GM18909 (cell line): ENCODE data around the gene GRB7.
"Not testable (repeated sequence)": the region's sequence is repeated elsewhere in the genome, so short reads cannot be mapped to it uniquely, and the experiment has no call there.

Experiments
- ATAC-seq: cut with Tn5 transposase; IDR thresholded peaks from one replicate; pipeline ENCODE4 v1.9.1; 2021; ENCODE audit warnings: mild to moderate bottlenecking; ENCODE audit not compliant: unreplicated experiment, poor library complexity

Gene GRB7

GRCh38 chr17:39709319-39709997, 28.3 kb upstream of the GRB7 start:
- no peak for ATAC-seq

GRCh38 chr17:39709998-39710964, 27.5 kb upstream of the GRB7 start:
- no peak for ATAC-seq

DNA sequence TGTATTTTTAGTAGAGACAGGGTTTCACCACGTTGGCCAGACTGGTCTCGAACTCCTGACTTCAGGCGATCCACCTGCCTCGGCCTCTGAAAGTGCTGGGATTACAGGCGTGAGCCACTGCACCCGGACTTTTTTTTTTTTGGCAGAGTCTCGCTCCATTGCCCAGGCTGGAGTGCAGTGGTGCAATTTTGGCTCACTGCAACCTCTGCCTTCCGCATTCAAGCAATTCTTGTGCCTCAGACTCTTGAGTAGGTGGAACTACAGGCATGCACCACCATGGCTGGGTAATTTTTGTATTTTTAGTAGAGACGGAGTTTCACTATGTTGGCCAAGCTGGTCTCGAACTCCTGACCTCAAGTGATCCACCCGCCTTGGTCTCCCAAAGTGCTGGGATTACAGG, 26.7 kb upstream of the GRB7 start:
- not testable (repeated sequence) for ATAC-seq

DNA sequence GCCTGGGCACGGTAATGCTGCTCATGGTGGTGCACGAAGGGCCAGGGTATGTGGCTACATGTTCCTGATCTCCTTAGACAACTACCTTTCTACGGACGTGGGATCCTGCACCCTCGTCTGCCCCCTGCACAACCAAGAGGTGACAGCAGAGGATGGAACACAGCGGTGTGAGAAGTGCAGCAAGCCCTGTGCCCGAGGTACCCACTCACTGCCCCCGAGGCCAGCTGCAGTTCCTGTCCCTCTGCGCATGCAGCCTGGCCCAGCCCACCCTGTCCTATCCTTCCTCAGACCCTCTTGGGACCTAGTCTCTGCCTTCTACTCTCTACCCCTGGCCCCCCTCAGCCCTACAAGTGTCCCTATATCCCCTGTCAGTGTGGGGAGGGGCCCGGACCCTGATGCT, 25.9 kb upstream of the GRB7 start:
- ATAC-seq, result no peak

DNA sequence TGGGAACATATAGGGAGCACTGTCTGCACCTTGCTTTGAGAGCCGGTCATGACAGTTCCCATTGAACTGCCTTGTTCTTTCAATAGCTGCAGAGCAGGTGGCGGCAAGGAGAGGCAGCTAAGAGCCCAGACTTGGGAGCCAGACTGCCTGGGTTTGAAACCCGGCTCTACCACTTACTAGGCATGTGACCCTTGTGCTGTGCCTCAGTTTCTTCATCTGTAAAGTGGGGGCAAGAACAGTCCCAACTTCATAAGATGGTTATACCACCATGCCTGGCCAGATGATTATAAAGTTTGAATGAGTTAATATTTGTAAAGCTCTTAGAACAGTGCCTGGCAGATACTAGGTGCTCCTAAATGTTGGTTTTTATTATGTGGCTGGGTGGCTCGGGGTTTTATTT, 23.5 kb upstream of the GRB7 start:
- no peak for ATAC-seq

DNA sequence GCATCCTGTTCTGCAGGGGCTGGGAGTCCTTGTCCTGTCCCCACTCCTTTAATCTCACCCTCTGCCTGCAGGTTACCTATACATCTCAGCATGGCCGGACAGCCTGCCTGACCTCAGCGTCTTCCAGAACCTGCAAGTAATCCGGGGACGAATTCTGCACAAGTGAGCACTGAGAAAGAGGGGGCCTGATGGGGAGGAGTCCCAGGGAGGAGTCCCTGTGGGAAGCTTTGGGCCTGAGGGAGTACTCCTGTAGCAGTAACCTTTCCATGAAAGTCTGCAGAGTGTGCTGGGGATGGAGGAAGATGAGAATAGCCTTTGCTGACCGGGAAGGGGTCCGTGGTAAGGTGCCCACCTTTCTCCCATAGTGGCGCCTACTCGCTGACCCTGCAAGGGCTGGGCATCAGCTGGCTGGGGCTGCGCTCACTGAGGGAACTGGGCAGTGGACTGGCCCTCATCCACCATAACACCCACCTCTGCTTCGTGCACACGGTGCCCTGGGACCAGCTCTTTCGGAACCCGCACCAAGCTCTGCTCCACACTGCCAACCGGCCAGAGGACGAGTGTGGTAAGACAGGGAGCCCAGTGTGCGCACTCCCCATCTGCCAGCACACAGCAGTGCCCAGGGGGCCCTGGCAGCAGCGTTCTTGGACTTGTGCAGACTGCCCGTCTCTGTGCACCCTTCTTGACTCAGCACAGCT, 22.2 kb upstream of the GRB7 start:
- ATAC-seq, result no peak

DNA sequence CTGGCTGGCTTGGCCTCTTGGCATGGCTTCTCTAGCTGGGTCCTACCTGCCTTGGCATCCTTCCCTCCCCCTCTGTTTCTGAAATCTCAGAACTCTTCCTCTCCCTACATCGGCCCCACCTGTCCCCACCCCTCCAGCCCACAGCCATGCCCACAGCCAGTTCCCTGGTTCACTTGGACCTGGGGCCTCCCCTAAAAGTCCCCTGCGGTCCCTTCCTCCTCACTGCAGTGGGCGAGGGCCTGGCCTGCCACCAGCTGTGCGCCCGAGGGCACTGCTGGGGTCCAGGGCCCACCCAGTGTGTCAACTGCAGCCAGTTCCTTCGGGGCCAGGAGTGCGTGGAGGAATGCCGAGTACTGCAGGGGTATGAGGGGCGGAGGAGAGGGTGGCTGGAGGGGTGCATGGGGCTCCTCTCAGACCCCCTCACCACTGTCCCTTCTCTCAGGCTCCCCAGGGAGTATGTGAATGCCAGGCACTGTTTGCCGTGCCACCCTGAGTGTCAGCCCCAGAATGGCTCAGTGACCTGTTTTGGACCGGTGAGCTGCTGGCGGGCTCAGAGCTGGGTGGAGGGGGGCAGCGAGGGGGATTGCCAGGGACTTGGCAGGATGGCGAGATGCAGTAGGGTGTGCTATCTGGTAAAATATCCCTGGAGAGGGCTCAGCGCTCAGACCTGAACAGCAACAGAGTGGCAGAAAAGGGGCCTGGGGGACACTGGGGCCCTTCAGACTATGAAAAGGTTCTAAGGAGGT, 21.5 kb upstream of the GRB7 start:
- ATAC-seq, result no peak

DNA sequence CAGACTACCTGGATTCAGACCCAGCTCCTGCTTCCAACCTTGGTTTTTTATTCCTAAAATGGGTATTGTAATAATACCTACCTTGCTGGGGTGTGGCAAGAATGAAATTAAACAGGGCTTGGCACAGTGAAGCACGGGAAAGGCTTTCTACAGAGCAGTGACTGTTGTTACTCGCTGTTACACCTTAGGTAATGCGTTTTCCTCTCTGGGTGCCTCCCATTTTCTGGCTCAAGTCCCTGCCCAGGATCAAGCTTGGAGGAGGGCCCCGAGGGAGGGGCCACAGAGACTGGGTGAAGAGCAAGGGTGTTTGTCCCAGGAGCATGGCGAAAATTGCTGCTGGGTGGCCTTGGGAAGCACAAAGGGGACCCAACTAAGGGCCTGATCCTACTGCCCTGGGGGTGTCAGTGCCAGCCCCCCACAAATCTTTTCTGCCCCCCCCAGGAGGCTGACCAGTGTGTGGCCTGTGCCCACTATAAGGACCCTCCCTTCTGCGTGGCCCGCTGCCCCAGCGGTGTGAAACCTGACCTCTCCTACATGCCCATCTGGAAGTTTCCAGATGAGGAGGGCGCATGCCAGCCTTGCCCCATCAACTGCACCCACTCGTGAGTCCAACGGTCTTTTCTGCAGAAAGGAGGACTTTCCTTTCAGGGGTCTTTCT, 20.7 kb upstream of the GRB7 start:
- no peak for ATAC-seq

DNA sequence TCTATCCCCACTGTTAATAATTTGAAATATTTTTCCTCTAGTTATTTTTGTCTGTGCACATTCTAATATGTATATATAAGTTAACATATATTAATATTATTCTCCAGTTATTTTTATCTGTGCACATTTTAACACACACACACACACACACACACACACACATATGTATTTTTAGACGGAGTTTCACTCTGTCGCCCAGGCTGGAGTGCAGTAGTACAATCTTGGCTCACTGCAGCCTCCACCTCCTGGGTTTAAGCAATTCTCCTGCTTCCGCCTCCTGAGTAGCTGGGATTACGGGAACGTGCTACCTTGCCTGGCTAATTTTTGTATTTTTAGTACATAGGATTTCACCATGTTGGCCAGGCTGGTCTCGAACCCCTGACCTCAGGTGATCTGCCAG, 20.1 kb upstream of the GRB7 start:
- ATAC-seq, result no peak

GRCh38 chr17:39719563-39720355, 18.0 kb upstream of the GRB7 start:
- ATAC-seq, result no peak

DNA sequence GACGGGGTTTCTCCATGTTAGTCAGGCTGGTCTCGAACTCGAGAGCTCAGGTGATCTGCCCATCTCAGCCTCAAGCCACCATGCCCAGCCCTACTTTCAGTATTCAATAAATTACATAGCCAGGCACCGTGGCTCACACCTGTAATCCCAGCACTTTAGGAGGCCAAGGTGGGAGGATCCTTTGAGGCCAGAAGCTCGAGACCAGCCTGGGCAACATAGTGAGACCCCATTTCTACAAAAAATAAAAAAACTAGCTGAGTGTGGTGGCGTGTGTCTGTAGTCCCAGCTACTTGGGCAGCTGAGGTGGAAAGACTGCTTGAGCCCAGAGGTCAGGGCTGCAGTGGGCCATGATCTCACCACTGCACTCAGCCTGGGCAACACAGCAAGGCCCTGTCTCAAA, 15.6 kb upstream of the GRB7 start:
- ATAC-seq, result no peak

DNA sequence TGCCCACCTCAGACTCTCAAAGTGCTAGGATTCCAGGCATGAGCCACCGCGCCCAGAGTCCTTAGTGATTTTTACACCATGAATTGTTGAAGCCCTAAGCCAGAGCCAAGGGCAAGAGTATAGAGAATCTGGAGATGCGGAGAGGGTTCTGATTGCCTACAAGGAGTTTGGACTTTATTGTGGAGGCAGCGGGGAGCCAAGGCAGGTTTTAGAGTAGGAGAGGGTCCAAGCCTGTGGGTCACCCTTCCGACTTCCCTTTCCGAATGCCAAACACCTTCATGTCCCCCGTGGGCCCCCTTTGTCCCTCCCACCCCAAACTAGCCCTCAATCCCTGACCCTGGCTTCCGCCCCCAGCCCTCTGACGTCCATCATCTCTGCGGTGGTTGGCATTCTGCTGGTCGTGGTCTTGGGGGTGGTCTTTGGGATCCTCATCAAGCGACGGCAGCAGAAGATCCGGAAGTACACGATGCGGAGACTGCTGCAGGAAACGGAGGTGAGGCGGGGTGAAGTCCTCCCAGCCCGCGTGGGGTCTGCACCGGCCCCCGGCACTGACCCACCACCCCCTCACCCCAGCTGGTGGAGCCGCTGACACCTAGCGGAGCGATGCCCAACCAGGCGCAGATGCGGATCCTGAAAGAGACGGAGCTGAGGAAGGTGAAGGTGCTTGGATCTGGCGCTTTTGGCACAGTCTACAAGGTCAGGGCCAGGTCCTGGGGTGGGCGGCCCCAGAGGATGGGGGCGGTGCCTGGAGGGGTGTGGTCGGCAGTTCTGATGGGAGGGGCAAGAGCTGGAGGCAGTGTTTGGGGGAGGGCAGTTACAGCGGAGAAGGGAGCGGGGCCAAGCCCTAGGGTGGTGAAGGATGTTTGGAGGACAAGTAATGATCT, 14.5 kb upstream of the GRB7 start:
- no peak for ATAC-seq

GRCh38 chr17:39724731-39725130, 13.0 kb upstream of the GRB7 start:
- ATAC-seq, result no peak

- not testable (repeated sequence) for ATAC-seq
Observed at GRCh38 chr17:39725923-39726322, 11.8 kb upstream of the GRB7 start.

DNA sequence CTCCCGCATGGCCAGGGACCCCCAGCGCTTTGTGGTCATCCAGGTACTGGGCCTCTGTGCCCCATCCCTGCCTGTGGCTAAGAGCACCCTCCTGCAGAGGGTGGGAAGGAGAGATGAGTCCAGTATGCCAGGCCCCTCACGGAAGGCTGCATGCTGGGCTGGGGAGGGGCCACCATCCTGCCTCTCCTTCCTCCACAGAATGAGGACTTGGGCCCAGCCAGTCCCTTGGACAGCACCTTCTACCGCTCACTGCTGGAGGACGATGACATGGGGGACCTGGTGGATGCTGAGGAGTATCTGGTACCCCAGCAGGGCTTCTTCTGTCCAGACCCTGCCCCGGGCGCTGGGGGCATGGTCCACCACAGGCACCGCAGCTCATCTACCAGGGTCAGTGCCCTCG, 11.1 kb upstream of the GRB7 start:
- ATAC-seq, result no peak

GRCh38 chr17:39727556-39727955, 10.2 kb upstream of the GRB7 start:
- ATAC-seq, result no peak

GRCh38 chr17:39729280-39729851, 8.4 kb upstream of the GRB7 start:
- ATAC-seq, result no peak
